HEK293 (cell line): ENCODE measurements around the gene RASL10B.

ENCODE experiments used
- CTCF ChIA-PET: fragments of 350-600 bp; formaldehyde crosslinking; extraction: SDS; loops from one replicate; lab custom pipeline; 2021; ENCODE audit warnings: antibody characterized with exemption; lab: Yijun Ruan, JAX
- POLR2A ChIA-PET: fragments of 300-600 bp; formaldehyde crosslinking; extraction: SDS; loops from one replicate; lab custom pipeline; 2020; ENCODE audit warnings: antibody characterized with exemption, inconsistent platforms; lab: Yijun Ruan, JAX
- H3K27ac ChIP-seq: fragments of 200-500 bp; sonication (Bioruptor generic); 2 replicates; pipeline ENCODE4 v1.5.1; 2014; ENCODE audit warnings: low read depth, low read length, control low read depth, inconsistent platforms; ENCODE audit errors: extremely low read depth
- H3K36me3 ChIP-seq, 2 experiments: fragments of 200-500 bp in 1 of 2; sonication (Bioruptor generic) in 1 of 2; 1 replicate in 1 of 2; 2 replicates in 1 of 2; pipeline ENCODE4 v1.5.1; 2014 to 2017; ENCODE audit warnings: inconsistent platforms in 2 of 2, low read length in 2 of 2; ENCODE audit not compliant: control insufficient read depth in 2 of 2, insufficient read depth in 1 of 2
- H3K4me1 ChIP-seq: fragments of 200-500 bp; sonication (Bioruptor generic); 2 replicates; pipeline ENCODE4 v1.5.1; 2014; ENCODE audit warnings: mild to moderate bottlenecking, low read length, inconsistent platforms; ENCODE audit not compliant: control insufficient read depth, insufficient read depth
- H3K4me3 ChIP-seq: 2 replicates; pipeline ENCODE4 v1.5.1; 2011; ENCODE audit warnings: low read depth, mild to moderate bottlenecking, control low read depth, low read length, moderate library complexity
- H3K9me3 ChIP-seq: fragments of 200-500 bp; sonication (Bioruptor generic); 2 replicates; pipeline ENCODE4 v1.5.1; 2014; ENCODE audit warnings: low read depth, low read length, inconsistent platforms; ENCODE audit not compliant: control insufficient read depth, insufficient read depth
- IKZF3 ChIP-seq: fragments of 450-650 bp; IDR thresholded peaks from 2 replicates; pipeline ENCODE4 v1.5.0; 2018; ENCODE audit warnings: missing biosample characterization, mild to moderate bottlenecking, missing genetic modification characterization, moderate library complexity
- KLF8 ChIP-seq: fragments of 450-650 bp; formaldehyde crosslinking; IDR thresholded peaks from 2 replicates; pipeline ENCODE4 v1.5.1; 2016; ENCODE audit warnings: missing biosample characterization, missing genetic modification characterization
- KLF9 ChIP-seq: fragments of 450-650 bp; formaldehyde crosslinking; IDR thresholded peaks from 2 replicates; pipeline ENCODE4 v1.5.1; 2016; ENCODE audit warnings: missing biosample characterization, missing genetic modification characterization, low read depth
- OSR2 ChIP-seq: fragments of 450-650 bp; formaldehyde crosslinking; IDR thresholded peaks from 2 replicates; pipeline ENCODE4 v1.5.1; 2016; ENCODE audit warnings: missing biosample characterization, missing genetic modification characterization
- PRDM6 ChIP-seq: fragments of 450-650 bp; formaldehyde crosslinking; IDR thresholded peaks from 2 replicates; pipeline ENCODE4 v1.5.1; 2017; ENCODE audit warnings: missing biosample characterization, missing genetic modification characterization
- SCRT1 ChIP-seq: fragments of 450-650 bp; formaldehyde crosslinking; IDR thresholded peaks from 2 replicates; pipeline ENCODE4 v1.5.1; 2016; ENCODE audit warnings: missing biosample characterization, missing genetic modification characterization, borderline replicate concordance
- SCRT2 ChIP-seq: fragments of 450-650 bp; formaldehyde crosslinking; IDR thresholded peaks from 2 replicates; pipeline ENCODE4 v1.5.1; 2016; ENCODE audit warnings: missing biosample characterization, missing genetic modification characterization
- SP3 ChIP-seq: fragments of 450-650 bp; formaldehyde crosslinking; IDR thresholded peaks from 2 replicates; pipeline ENCODE4 v1.5.1; 2016; ENCODE audit warnings: missing biosample characterization, missing genetic modification characterization
- SP7 ChIP-seq: fragments of 450-650 bp; formaldehyde crosslinking; IDR thresholded peaks from 2 replicates; pipeline ENCODE4 v1.5.1; 2016; ENCODE audit warnings: missing biosample characterization, missing genetic modification characterization
- ZBTB17 ChIP-seq: fragments of 450-650 bp; formaldehyde crosslinking; IDR thresholded peaks from 2 replicates; pipeline ENCODE4 v1.5.1; 2016; ENCODE audit warnings: missing biosample characterization, missing genetic modification characterization
- ZBTB21 ChIP-seq: fragments of 450-650 bp; formaldehyde crosslinking; IDR thresholded peaks from 2 replicates; pipeline ENCODE4 v1.5.1; 2017; ENCODE audit warnings: missing biosample characterization, missing genetic modification characterization
- ZBTB8A ChIP-seq: fragments of 450-650 bp; formaldehyde crosslinking; IDR thresholded peaks from 2 replicates; pipeline ENCODE4 v1.5.1; 2016; ENCODE audit warnings: missing biosample characterization, missing genetic modification characterization
- ZIC2 ChIP-seq: fragments of 450-650 bp; formaldehyde crosslinking; IDR thresholded peaks from 2 replicates; pipeline ENCODE4 v1.5.1; 2016; ENCODE audit warnings: missing biosample characterization, missing genetic modification characterization
- ZNF146 ChIP-seq: fragments of 450-650 bp; formaldehyde crosslinking; IDR thresholded peaks from 2 replicates; pipeline ENCODE4 v1.5.1; 2016; ENCODE audit warnings: missing biosample characterization, missing genetic modification characterization
- ZNF169 ChIP-seq: fragments of 450-650 bp; formaldehyde crosslinking; IDR thresholded peaks from 2 replicates; pipeline ENCODE4 v1.5.1; 2016; ENCODE audit warnings: missing biosample characterization, missing genetic modification characterization
- ZNF184 ChIP-seq: fragments of 450-650 bp; IDR thresholded peaks from 2 replicates; pipeline ENCODE4 v1.5.1; 2018; ENCODE audit warnings: missing biosample characterization, mild to moderate bottlenecking, missing genetic modification characterization
- ZNF292 ChIP-seq: fragments of 450-650 bp; formaldehyde crosslinking; IDR thresholded peaks from 2 replicates; pipeline ENCODE4 v1.5.1; 2016; ENCODE audit warnings: low read depth, missing biosample characterization, missing genetic modification characterization, borderline replicate concordance
- ZNF416 ChIP-seq: fragments of 450-650 bp; formaldehyde crosslinking; IDR thresholded peaks from 2 replicates; pipeline ENCODE4 v1.5.1; 2016; ENCODE audit warnings: missing biosample characterization, missing genetic modification characterization
- ZNF501 ChIP-seq: fragments of 450-650 bp; formaldehyde crosslinking; IDR thresholded peaks from 2 replicates; pipeline ENCODE4 v1.5.1; 2016; ENCODE audit warnings: missing biosample characterization, missing genetic modification characterization
- ZNF530 ChIP-seq: fragments of 450-650 bp; formaldehyde crosslinking; IDR thresholded peaks from 2 replicates; pipeline ENCODE4 v1.5.1; 2016; ENCODE audit warnings: low read depth, missing biosample characterization, missing genetic modification characterization
- ZNF544 ChIP-seq: fragments of 450-650 bp; formaldehyde crosslinking; IDR thresholded peaks from 2 replicates; pipeline ENCODE4 v1.5.0; 2017; ENCODE audit warnings: missing biosample characterization, missing genetic modification characterization
- ZNF600 ChIP-seq: fragments of 450-650 bp; formaldehyde crosslinking; IDR thresholded peaks from 2 replicates; pipeline ENCODE4 v1.5.1; 2016; ENCODE audit warnings: missing biosample characterization, missing genetic modification characterization
- ZNF623 ChIP-seq: fragments of 450-650 bp; formaldehyde crosslinking; IDR thresholded peaks from 2 replicates; pipeline ENCODE4 v1.5.1; 2016; ENCODE audit warnings: missing biosample characterization, missing genetic modification characterization
- ZNF843 ChIP-seq: fragments of 450-650 bp; formaldehyde crosslinking; IDR thresholded peaks from 2 replicates; pipeline ENCODE4 v1.5.1; 2016; ENCODE audit warnings: missing biosample characterization, missing genetic modification characterization
- ZSCAN30 ChIP-seq: fragments of 450-650 bp; IDR thresholded peaks from 2 replicates; pipeline ENCODE4 v1.5.1; 2018; ENCODE audit warnings: missing biosample characterization, mild to moderate bottlenecking, missing genetic modification characterization, moderate library complexity
- ZSCAN5A ChIP-seq: fragments of 450-650 bp; formaldehyde crosslinking; IDR thresholded peaks from 2 replicates; pipeline ENCODE4 v1.5.1; 2016; ENCODE audit warnings: missing biosample characterization, missing genetic modification characterization
- ZXDB ChIP-seq: fragments of 450-650 bp; formaldehyde crosslinking; IDR thresholded peaks from 2 replicates; pipeline ENCODE4 v1.5.1; 2016; ENCODE audit warnings: missing biosample characterization, missing genetic modification characterization
- TF ChIP-seq, protein P1 (sequence below): fragments of 450-650 bp; formaldehyde crosslinking; IDR thresholded peaks from 2 replicates; pipeline ENCODE4 v1.5.1; 2016; ENCODE audit warnings: missing biosample characterization, missing genetic modification characterization
- TF ChIP-seq, protein P2 (sequence below): fragments of 450-650 bp; formaldehyde crosslinking; IDR thresholded peaks from 2 replicates; pipeline ENCODE4 v1.5.1; 2017; ENCODE audit warnings: missing biosample characterization, missing genetic modification characterization

The RASL10B gene

DNA sequence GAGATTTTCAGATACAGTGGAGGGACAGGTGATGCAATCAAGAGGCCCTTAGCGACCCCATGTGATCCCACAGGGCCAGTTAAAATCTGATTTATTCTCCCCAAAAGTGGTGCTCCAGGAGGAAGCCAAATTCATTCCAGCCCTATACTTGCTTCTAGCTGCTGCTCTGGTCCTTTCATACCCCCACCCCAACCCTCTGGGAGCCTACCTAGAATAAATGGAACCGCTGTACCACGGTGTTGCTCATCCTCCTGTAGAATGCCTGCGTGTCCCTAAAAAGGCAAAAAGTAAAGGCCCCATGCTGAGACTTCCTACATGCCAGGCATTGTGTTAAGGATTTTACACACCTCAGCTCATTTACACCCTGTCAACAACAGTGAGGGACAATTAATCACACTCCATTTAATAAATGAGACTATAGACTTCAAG lies 2.0 kb upstream of the RASL10B start (continued):
- TF ChIP-seq SCRT2 (peak; percentile 94), IKZF3 (tag by site-specific recombination) (peak; percentile 79), ZBTB8A (tag by site-specific recombination) (peak; percentile 77), ZIC2 (peak; percentile 88), ZNF530 (no peak), SP7 (tag by site-specific recombination) (peak; percentile 71), ZNF292 (tag by site-specific recombination) (no peak), SP3 (tag by site-specific recombination) (no peak), ZBTB17 (peak; percentile 40; the same call in 1 of the 2 replicates), KLF9 (0 out of 2 replicates have a peak, but pooled peaks have one; percentile 11), OSR2 (tag by site-specific recombination) (peak; percentile 83), PRDM6 (tag by site-specific recombination) (peak; percentile 97)
- TF ChIP-seq, protein P1, sequence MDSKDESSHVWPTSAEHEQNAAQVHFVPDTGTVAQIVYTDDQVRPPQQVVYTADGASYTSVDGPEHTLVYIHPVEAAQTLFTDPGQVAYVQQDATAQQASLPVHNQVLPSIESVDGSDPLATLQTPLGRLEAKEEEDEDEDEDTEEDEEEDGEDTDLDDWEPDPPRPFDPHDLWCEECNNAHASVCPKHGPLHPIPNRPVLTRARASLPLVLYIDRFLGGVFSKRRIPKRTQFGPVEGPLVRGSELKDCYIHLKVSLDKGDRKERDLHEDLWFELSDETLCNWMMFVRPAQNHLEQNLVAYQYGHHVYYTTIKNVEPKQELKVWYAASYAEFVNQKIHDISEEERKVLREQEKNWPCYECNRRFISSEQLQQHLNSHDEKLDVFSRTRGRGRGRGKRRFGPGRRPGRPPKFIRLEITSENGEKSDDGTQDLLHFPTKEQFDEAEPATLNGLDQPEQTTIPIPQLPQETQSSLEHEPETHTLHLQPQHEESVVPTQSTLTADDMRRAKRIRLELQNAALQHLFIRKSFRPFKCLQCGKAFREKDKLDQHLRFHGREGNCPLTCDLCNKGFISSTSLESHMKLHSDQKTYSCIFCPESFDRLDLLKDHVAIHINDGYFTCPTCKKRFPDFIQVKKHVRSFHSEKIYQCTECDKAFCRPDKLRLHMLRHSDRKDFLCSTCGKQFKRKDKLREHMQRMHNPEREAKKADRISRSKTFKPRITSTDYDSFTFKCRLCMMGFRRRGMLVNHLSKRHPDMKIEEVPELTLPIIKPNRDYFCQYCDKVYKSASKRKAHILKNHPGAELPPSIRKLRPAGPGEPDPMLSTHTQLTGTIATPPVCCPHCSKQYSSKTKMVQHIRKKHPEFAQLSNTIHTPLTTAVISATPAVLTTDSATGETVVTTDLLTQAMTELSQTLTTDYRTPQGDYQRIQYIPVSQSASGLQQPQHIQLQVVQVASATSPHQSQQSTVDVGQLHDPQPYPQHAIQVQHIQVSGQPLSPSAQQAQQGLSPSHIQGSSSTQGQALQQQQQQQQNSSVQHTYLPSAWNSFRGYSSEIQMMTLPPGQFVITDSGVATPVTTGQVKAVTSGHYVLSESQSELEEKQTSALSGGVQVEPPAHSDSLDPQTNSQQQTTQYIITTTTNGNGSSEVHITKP = peak; percentile 8; the same call in 1 of the 2 replicates
- TF ChIP-seq, protein P2, sequence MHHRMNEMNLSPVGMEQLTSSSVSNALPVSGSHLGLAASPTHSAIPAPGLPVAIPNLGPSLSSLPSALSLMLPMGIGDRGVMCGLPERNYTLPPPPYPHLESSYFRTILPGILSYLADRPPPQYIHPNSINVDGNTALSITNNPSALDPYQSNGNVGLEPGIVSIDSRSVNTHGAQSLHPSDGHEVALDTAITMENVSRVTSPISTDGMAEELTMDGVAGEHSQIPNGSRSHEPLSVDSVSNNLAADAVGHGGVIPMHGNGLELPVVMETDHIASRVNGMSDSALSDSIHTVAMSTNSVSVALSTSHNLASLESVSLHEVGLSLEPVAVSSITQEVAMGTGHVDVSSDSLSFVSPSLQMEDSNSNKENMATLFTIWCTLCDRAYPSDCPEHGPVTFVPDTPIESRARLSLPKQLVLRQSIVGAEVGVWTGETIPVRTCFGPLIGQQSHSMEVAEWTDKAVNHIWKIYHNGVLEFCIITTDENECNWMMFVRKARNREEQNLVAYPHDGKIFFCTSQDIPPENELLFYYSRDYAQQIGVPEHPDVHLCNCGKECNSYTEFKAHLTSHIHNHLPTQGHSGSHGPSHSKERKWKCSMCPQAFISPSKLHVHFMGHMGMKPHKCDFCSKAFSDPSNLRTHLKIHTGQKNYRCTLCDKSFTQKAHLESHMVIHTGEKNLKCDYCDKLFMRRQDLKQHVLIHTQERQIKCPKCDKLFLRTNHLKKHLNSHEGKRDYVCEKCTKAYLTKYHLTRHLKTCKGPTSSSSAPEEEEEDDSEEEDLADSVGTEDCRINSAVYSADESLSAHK (tag by site-specific recombination) = peak; percentile 36; the same call in 1 of the 2 replicates

DNA sequence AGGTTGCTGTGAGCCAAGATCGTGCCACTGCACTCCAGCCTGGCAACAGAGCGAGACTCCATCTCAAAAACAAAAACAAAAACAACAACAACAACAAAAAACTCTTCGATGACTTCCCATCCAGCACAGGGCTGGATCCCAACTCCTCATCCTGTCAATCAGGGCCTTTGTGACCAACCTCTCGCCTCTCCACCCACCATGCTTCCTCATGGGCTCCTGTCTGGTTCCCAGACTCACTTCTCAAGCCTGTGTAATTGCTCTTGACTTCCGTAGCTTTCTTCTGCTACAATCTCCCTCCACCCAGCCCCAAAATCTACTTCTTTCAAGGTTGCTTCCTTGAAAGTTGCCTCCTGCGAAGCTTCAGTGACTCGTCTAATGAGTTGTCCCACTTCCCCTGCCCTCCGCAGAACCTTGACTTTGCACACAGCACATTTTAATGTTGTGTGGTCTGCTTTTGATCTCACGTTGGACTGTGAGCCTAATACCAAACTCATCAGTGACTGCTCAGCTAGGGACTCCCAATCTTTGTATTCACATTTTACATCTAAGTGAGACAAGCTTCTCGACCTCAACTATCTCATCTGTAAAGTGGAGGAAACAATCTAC lies 936 bp upstream of the RASL10B start:
- Histone ChIP-seq H3K27ac (no peak overlapping the region), H3K36me3 (peaks cover 0 to 13% of the 10 kb centered on the region in 2 experiments; a peak in 1 of 3 replicates), H3K4me3 (no peak overlapping the region), H3K9me3 (no peaks in the 10 kb centered on the region), H3K4me1 (peaks cover 35% of the 10 kb centered on the region)
- CTCF ChIA-PET = interaction anchor here (0.5 to 5.3 kb wide), 9 partner anchors 9 to 416 kb away, joined by 3 to 44 read pairs (median 4); no protein-coding TSS in a partner anchor
- POLR2A ChIA-PET = interaction anchor here (1.2 to 4.1 kb wide), 5 partner anchors 10 to 152 kb away, joined by 3 to 19 read pairs (median 5); partner anchors contain the start of genes PEX12 and TAF15
- TF ChIP-seq ZNF146 (tag by site-specific recombination) (0 out of 2 replicates have a peak, but pooled peaks have one; percentile 25), SP7 (tag by site-specific recombination) (no peak), KLF8 (tag by site-specific recombination) (no peak), ZNF416 (no peak), ZNF169 (tag by site-specific recombination) (no peak), ZNF544 (tag by site-specific recombination) (no peak), ZBTB21 (no peak), ZNF501 (tag by site-specific recombination) (no peak), ZSCAN30 (tag by site-specific recombination) (no peak), ZNF843 (tag by site-specific recombination) (no peak), ZNF292 (tag by site-specific recombination) (no peak), ZXDB (tag by site-specific recombination) (no peak), SCRT1 (tag by site-specific recombination) (no peak), ZNF600 (tag by site-specific recombination) (peak; percentile 43; the same call in 1 of the 2 replicates), ZNF184 (tag by site-specific recombination) (no peak), ZNF623 (no peak), ZSCAN5A (no peak)
